Ishikawa (cell line): Measurements from ENCODE around the gene GLO1.

ENCODE experiments used
- CEBPB ChIP-seq: IDR thresholded peaks from 2 replicates; pipeline ENCODE4 v1.6.1; 2012
- CREB1 ChIP-seq: IDR thresholded peaks from 2 replicates; pipeline ENCODE4 v1.6.1; 2012; ENCODE audit warnings: low read depth
- EGR1 ChIP-seq: IDR thresholded peaks from 2 replicates; pipeline ENCODE4 v1.6.1; 2012
- EP300 ChIP-seq: IDR thresholded peaks from 2 replicates; pipeline ENCODE4 v1.6.1; 2012; ENCODE audit warnings: borderline replicate concordance
- FOXM1 ChIP-seq: IDR thresholded peaks from 2 replicates; pipeline ENCODE4 v1.6.1; 2012; ENCODE audit warnings: low read depth, borderline replicate concordance
- NFIC ChIP-seq: IDR thresholded peaks from 2 replicates; pipeline ENCODE4 v1.6.1; 2012
- RAD21 ChIP-seq: IDR thresholded peaks from 2 replicates; pipeline ENCODE4 v1.6.1; 2012; ENCODE audit warnings: low read depth
- TAF1 ChIP-seq: IDR thresholded peaks from 2 replicates; pipeline ENCODE4 v1.6.1; 2012; ENCODE audit warnings: low read depth, mild to moderate bottlenecking
- TCF12 ChIP-seq: IDR thresholded peaks from 2 replicates; pipeline ENCODE4 v1.6.1; 2012; ENCODE audit warnings: low read depth
- TEAD4 ChIP-seq: IDR thresholded peaks from 2 replicates; pipeline ENCODE4 v1.6.1; 2012
- YY1 ChIP-seq: IDR thresholded peaks from 2 replicates; pipeline ENCODE4 v1.6.1; 2012; ENCODE audit warnings: low read depth
- ZBTB7A ChIP-seq: IDR thresholded peaks from 2 replicates; pipeline ENCODE4 v1.6.1; 2012; ENCODE audit warnings: low read depth
- TF ChIP-seq, protein P1 (sequence below): IDR thresholded peaks from 2 replicates; pipeline ENCODE4 v1.6.1; 2012
- TF ChIP-seq, protein P2 (sequence below): IDR thresholded peaks from 2 replicates; pipeline ENCODE4 v1.6.1; 2012; ENCODE audit warnings: low read depth, mild to moderate bottlenecking
- TF ChIP-seq, protein P3 (sequence below): IDR thresholded peaks from 2 replicates; pipeline ENCODE4 v1.6.1; 2012

Gene GLO1

DNA sequence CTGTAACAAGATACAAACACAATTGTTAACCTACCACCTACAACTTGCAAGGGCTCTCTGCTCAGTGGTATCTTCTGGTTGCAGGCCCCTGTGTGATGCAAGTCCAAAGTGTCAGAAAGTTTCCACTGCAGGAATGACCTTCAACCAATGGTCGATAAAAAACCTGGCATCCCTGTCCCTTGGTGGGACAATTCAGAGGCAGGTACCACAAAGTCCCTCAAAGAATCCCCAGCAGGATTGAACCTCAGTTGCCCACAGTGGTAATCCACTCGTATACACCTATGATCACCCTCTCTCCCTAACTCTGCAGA lies 15.9 kb downstream of the GLO1 start:
- no peak for TF ChIP-seq NFIC
- TF ChIP-seq, protein P1, sequence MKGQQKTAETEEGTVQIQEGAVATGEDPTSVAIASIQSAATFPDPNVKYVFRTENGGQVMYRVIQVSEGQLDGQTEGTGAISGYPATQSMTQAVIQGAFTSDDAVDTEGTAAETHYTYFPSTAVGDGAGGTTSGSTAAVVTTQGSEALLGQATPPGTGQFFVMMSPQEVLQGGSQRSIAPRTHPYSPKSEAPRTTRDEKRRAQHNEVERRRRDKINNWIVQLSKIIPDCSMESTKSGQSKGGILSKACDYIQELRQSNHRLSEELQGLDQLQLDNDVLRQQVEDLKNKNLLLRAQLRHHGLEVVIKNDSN, result no peak
- TF ChIP-seq CEBPB, result no peak
- TF ChIP-seq EGR1, result no peak
- TF ChIP-seq TAF1, result no peak
- TF ChIP-seq, protein P2, sequence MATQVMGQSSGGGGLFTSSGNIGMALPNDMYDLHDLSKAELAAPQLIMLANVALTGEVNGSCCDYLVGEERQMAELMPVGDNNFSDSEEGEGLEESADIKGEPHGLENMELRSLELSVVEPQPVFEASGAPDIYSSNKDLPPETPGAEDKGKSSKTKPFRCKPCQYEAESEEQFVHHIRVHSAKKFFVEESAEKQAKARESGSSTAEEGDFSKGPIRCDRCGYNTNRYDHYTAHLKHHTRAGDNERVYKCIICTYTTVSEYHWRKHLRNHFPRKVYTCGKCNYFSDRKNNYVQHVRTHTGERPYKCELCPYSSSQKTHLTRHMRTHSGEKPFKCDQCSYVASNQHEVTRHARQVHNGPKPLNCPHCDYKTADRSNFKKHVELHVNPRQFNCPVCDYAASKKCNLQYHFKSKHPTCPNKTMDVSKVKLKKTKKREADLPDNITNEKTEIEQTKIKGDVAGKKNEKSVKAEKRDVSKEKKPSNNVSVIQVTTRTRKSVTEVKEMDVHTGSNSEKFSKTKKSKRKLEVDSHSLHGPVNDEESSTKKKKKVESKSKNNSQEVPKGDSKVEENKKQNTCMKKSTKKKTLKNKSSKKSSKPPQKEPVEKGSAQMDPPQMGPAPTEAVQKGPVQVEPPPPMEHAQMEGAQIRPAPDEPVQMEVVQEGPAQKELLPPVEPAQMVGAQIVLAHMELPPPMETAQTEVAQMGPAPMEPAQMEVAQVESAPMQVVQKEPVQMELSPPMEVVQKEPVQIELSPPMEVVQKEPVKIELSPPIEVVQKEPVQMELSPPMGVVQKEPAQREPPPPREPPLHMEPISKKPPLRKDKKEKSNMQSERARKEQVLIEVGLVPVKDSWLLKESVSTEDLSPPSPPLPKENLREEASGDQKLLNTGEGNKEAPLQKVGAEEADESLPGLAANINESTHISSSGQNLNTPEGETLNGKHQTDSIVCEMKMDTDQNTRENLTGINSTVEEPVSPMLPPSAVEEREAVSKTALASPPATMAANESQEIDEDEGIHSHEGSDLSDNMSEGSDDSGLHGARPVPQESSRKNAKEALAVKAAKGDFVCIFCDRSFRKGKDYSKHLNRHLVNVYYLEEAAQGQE, result no peak
- TF ChIP-seq YY1, result no peak
- TF ChIP-seq, protein P3, sequence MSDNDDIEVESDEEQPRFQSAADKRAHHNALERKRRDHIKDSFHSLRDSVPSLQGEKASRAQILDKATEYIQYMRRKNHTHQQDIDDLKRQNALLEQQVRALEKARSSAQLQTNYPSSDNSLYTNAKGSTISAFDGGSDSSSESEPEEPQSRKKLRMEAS, result no peak
- TF ChIP-seq TEAD4, result no peak
- TF ChIP-seq ZBTB7A, result no peak
- TF ChIP-seq EP300, result no peak
- no peak for TF ChIP-seq FOXM1
- TF ChIP-seq CREB1, result no peak
- TF ChIP-seq TCF12, result no peak

DNA sequence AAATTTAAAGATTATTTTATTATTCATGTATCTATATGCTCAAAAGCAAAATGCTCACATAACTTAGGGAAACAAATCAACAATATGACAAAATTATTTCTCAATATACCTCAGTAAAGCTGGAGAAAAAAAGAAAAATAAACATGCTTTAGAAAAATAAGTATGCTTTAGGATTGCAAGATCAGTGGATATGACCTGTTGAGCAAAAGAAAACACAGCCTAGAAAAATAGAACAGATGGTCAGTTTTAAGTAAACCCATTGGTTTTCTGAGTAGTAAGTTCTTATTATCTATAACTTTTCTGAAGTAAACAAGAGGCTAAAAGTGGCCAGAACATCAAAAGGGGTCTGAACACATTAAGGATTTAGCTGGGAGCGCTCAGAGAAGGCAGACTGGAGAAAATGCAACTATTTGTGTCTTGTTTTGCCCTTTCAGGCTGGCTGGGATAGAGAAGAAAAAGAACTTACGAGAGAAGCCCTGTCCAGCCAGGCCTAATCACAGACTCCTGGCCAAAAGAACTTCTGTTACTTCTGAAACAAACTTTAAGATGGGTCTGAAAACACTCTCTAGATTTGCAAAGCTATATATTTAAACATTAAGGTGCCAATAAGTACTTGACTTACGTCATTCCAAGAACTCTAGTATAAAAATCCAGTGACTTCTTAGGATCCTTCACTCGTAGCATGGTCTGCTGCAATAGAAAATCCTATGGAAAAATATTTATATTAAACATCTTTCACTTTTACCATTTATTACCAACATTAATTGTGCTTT lies 16.5 kb downstream of the GLO1 start:
- no peak for TF ChIP-seq YY1
- TF ChIP-seq NFIC, result no peak
- no peak for TF ChIP-seq FOXM1
- no peak for TF ChIP-seq CREB1
- TF ChIP-seq EGR1, result no peak
- no peak for TF ChIP-seq EP300
- no peak for TF ChIP-seq TCF12

DNA sequence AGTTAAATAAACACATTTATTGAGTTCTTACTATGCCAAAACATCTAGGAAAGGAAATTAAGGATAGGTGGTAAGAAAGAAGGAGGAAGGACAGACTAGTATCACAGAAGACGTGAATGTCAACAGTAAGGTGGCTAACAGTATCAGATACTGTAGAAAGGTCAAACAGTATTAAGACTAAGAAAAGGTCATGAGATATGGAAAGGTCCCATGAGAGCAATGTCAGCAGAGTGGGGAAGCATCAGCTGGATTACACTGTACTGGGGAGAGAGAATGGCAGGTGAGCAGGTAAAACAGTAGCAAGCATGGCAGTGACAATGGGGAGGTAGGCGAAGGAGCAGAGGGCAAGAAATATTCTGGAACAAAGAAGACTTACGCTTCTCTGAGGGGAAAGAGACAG lies 18.0 kb downstream of the GLO1 start:
- TF ChIP-seq, protein P1, result no peak
- TF ChIP-seq NFIC (no peak), TEAD4 (no peak), CEBPB (no peak)

DNA sequence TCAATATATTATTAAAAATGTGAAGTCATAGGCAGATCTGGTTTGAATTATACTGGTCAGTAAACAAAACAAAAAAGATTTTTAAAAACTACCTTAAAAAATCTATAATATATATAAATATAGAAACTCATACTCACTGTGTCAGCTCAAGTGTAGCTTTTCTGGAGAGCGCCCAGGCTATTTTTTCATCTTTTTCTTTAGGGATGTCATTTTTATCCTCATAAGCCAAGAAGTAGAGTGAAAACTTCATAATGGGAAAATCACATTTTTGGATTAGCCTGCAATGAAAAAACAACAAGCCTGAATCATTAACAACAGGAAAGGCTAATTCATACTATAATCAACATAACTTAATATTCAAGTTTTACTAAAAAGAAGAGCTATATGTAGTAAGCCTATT lies 18.7 kb downstream of the GLO1 start:
- TF ChIP-seq TCF12 (no peak), RAD21 (no peak), EP300 (no peak)
- TF ChIP-seq, protein P2, result no peak

DNA sequence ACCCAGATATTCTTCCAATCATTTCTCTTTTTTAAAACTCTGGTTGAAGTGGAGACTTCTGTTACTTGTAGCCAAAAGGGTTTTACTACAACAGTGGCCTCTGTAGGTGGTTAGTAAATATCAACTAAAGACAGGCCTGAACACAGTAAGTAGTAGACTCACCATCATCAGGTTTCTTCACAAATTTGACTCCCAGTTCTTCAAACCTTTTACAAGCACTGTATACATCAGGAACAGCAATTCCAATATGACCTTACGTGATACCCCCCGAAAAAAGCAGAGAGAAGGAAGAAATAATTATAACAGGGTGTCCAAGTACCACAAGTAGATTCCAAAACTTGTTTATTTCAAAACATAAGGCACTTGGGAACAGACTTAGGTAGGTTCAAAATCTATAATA lies 21.1 kb downstream of the GLO1 start:
- TF ChIP-seq, protein P1, result no peak
- TF ChIP-seq EP300 (no peak), CEBPB (no peak), YY1 (no peak), TAF1 (no peak), TCF12 (no peak), ZBTB7A (no peak), FOXM1 (no peak), CREB1 (no peak), RAD21 (no peak), TEAD4 (no peak), EGR1 (no peak)
- TF ChIP-seq, protein P3, result no peak
- TF ChIP-seq, protein P2, result no peak
